ENCODE measurements around the gene NATD1.
"Not testable (repeated sequence)": the region's sequence is repeated elsewhere in the genome, so short reads cannot be mapped to it uniquely, and the experiment has no call there.

NATD1 gene

DNA sequence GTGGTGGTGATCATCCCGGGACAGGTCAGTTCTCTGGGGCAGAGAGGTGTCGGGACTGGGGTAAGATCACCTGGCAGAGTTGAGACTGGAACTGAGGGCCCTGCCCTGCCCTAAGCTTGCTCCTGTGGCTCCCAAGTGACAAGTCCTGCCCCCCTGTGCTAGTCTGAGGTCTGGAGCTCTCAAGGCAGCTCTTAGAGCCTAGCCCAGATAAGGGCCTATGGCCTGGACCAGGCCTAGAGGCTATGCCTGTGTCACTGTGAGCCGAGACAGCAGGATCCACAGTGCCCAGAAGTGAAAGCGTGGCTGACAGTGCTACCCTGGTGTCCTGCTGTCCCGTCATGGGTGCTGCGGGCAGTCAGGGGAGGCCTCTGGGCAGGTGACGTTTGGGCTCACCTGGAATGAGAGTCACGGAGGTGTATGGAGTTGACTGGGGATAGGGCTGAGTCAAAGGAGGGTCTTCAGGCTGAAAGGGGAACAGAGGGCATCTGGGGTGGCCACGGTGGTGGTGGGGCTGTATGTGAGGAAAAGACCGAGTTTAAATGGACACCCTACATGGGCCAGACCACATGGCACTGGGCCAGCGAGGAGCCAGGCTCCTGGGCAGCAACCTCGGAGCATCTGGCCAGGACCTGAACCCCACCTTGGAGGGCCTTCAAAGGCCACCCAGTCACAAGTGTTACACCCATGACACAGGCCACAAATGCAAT lies 5.5 kb downstream of the NATD1 start:
- no peak for DNase-seq (ENCODE audit: low read depth, low spot score)

DNA sequence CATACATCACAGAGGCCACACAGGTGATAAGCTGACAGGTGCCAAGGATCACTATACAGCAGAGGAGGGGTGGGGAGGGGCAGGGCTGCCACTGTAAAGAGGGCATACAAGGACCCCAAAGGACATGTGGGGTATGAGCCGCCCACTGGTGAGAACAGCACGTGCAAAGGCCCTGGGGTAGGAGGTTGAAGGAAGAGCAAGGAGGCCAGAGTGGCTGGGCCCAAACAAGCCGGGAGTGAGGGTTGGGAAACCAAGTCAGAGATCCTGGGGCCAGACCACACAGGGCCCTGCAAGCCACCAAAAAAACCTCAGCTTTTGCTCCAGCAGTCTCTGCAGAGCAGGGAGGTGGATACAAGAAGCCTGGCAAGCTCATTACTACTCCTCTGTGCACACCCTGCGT lies 6.5 kb downstream of the NATD1 start:
- DNase-seq (ENCODE audit: low read depth, low spot score), result no peak

DNA sequence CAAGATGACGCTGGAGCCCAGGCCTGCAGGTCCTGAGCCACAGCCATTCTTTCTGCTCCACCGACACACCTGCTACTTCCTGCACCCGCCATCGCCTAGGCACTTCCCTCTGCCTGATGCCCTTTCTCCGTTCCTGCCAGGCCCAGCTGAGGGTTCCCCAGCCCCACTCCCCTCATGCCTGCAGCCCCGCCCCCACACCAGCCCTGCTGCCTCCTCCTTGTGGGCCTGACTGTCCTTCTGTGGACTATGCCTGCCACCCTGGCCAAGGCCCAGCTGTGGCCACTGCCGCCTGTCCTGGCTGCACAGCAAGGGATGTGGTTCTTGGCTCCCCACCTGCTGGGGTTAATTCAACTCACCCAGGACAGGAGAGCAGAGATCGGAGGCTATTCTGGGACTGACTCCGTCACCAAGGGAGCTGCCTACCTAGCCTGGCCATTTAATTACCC lies 7.5 kb downstream of the NATD1 start:
- no peak for DNase-seq (ENCODE audit: low read depth, low spot score)

DNA sequence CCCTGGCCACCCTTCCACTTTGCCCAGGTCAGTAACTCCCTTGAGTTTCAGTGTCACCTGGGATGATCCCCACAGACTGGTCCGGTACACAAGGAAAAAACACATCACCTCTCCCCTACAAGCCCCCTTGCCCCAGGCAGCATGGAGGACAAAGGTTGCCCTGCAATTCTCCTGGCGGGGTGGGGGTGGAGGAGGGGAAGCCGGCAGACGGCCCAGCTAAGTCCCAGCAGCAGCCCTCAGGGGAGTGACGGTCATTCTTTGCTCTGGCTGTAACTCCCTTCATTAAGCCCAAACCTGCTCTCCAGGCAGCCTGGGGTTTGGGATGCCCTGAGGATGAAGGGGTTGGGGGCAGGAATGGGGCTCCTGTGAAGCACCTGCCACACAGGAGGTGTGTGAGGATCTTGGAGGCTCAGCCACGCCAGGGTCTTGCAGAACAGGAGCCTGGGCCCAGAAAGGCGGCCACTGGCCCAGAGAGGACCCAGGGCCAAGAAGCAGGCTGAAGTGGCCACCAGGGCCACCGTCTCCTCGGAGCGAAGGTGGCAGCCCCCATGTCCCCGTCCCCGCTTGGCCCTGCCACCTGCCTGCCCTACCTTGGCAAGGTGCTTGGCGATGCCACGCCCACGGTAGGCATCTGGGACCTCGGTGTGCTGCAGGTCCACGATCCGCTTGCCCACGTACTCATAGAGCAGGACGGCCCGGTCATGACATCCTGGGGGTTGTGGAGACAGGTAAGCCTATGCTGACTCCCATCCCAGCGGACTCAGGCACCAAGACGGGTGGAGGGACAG lies 9.5 kb downstream of the NATD1 start:
- no peak for DNase-seq (ENCODE audit: low read depth, low spot score)

DNA sequence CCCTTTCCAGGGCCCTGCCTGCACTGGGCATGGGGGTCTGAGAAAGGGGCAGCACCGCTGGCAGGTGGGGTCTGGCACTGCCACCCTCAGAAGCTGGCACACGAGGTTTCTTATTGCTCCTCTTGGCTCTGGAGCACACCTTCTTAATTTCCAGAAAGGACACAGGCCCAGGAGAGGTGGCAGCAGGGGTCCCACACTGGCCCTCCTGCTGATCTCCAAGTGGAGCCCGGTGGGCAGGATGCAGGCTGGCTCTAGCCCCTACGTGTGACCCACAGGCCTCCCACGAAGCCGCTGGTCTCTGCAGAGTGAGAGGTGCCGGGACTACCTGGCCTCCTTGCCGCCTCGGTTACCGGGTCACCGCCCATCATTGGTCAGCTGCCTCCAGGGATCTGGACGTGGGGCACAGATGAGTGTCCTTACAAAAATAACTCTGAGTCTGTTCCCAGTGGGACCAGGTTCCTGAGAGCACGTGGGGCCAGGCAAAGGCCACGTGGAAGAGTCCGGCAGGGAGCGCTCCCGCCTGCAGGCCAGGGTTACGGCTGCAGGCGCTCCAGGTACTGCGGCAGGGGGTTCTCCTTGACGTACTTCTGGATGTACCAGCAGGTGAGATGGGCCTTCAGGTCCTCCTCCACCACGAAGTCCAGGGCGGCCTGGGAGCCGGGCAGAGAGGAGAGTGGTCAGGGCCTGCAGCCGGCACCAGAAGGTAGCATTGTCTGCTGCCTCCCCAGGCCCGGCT lies 10.3 kb downstream of the NATD1 start:
- DNase-seq (ENCODE audit: low read depth, low spot score), result no peak

DNA sequence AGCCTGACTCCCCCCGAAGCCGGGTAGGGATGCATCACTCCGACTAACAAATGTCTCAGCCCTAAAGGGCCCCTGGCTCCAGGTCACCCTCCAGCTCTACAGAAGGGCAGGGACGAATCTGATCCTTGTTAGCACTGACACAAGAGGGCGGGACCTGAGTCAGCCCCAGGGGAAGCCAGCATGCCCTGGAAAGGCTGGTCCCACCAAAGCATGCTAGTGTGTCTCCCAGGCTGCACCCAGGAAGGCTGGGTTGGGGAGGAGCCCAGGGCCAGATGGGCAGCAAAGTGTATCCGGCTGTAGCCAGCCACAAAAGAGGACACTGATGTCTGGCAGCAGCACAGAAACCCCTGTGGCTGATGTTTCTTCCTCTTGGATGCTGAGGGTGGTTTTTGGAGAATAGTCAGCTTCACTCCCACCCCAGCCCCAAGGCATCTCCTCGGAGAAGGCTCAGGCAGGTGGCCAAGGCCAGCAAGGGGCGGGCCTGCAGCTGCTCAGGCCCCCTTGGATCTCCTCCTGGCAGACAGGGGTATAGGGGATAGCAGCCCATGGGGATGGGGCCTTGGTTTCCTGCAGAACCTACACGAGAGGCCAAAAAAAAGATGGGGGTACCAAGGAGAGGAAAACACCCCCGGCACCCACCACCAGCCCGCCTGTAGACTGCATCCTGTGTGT lies 11.0 kb downstream of the NATD1 start:
- no peak for DNase-seq (ENCODE audit: low read depth, low spot score)

DNA sequence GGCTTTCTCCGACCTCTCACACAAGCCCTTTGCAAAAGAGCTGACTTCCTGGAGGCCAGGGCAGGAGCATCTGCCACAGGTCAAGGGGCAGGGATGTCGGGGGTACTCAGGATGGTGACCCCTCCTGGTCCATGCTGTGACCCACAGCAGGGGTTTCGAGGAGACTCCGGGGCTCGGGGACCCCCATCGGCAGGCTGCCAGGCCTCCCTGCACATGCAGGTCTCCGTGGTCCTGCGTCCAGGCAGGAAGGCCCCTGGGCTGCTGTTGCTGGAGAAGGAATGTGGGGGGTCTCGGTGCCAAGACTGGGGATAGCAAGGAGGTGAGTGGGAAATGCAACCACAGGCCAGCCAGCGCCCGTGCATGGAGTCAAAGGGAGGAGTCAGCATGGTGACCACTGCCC lies 11.6 kb downstream of the NATD1 start:
- DNase-seq (ENCODE audit: low read depth, low spot score), result no peak

DNA sequence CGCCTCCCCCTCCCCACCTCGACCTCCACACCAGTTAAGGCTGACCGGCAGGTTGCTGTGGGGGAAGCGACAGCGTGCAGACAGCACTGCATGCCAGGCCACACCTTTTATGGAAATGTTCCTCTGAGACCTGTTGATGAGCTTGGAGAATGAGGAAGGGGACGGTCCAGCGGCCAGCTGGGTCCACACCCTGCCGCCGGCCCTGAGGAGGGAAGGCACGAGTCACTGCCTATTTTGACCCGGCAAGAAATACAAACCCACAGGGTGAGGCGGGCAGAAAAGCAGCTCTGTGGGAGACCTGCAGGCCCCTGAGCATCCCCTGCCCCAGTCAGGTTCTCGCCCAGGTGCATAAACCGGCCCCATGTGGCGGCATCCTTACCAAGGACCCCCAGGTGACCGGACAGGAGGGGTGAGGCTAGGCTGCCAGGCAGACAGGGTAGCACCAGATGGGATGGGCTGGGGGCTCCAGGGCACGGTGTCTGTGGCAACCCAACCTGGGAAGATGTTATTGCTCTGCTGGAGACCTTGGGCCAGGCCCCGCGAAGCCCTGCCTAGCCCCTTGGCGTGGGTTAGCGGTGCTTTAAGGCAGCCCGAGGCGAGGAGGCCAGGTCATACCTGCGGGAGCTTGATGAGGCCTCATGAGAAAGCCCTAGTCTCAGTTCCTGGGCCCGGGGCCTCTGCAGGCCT lies 12.7 kb downstream of the NATD1 start:
- no peak for DNase-seq (ENCODE audit: low read depth, low spot score)

DNA sequence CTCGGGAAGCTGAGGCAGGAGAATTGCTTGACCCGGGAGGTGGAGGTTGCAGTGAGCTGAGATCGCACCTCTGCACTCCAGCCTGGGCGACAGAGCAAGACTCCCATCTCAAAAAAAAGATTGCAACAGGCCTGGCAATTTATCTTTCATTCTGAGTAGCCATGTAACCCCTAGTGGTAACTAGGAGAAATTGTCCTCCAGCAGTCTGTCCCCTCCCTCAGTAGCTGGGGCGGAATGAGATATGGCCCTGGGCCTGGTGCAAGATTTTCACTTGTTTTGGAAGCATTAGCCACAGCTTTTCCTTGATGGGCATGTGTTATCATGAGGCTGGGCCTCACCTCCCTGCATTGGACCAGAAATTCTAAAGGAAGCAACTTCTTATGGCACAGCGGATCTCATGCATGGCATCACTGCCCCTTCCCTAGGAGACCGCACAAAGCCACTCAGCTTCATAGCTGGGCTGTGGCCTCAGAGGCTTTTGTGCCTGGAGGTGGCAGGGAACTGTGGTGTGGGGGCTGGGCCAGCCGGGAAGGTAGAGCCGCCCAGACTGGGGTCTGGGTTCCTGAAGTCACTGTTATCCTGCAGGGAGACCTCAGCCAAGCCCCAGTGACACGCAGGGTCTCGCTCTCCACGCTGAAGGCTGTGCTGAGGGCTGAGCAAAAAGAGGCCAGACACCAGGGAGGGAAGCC lies 13.4 kb downstream of the NATD1 start:
- no peak for DNase-seq (ENCODE audit: low read depth, low spot score)

DNA sequence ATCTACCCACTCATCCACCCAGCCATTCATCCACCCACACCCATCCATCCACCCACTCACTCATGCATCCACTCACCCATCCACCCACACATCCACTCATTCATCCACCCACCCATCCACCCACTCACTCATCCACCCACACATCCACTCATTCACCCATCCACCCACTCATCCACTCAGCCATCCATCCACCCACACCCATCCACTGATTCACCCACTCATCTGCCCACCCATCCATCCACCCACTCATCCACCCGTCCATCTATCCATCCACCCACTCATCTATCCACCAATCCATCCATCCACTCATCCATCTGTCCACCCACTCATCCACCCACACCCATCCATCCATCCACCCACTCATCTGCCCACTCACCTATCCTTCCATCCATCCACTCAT lies 17.3 kb downstream of the NATD1 start:
- no peak for DNase-seq (ENCODE audit: low read depth, low spot score)

DNA sequence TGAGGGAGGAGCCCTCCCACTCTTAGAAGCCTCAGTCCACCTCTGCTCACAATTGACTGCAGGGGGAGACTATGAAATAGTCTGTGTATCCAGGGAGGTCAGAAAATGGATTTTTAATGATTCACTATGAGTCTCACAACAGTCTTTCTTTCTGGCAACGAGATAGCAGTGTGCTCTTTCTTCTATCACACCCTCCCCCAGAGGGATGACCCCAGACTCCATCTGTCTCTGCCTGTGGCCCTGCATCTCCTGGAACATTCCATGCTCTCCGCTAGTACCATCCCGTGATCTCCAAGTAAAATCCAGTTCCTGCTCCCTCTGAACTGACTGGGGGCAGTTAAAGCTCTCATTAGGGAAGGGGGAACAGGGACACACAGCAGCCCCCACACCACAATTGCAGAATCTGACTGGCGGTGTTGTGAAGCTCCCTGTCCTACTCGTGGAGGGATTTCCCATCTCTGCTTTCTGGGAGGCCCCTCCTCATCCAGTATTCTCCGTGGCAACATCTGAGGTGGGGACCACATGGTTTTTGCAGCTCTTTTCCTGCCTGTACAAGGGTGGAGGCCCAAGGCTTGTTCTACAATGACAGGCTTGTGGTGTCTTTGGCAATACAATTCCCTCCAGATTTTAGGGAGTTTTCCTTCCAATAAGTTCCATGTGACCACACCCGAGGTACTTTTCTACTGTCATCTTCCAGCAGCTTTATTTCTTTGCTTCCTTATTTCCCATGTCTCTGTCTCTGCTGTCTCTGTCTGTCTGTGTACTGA lies 19.4 kb downstream of the NATD1 start:
- DNase-seq (ENCODE audit: low read depth, low spot score), result no peak

DNA sequence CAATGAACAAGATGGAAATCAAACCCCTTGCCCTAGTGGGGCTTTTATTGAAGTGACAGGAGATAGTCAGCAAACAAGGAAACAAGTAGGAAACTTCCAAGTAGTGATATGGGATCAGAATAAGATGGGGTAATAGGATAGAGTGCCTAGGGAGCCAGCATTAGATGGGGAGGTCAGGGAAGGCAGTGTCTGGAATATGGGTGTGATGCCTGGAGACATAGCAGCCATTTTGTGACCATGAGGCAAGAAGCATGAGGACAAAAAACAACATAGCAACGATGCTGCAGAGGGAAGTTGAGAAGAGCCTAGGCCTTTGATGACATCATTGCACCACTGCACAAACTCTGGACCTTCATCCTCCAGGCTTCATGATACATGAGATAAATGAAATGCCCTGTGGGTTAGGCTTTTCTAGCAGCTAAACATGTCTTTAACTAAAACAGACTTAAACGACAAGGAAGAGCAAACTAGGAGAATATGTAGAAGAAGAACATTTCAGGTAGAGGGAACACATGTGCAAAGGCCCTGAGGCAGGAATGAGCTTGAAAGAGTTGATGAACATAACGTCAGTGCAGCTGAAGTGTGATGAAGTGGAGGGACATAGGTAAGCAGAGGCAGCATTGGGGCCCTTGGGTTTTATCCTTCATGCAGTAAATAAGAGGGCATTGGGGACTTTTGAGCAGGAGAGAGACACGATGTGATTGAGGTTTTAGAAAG lies 21.0 kb downstream of the NATD1 start:
- DNase-seq (ENCODE audit: low read depth, low spot score), result no peak

DNA sequence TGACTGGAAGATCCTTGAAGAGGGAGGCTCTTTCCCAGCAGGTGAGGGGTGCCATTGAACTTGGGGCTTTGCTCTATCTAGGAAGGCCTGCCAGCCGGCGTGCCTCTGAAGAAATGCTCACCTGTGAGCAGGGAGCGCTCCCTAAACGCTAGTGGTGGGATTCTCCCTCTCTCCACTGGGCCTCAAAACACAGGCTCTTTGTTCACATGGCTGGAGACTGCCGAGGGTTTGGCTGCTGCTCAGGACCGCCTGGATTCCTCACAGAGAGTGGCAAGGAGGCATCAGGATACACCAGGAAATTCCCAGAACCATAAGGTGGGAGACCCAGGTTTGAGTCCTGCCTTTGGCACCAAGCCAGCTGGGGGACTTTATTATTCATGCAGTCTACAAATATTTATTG lies 21.7 kb downstream of the NATD1 start:
- DNase-seq (ENCODE audit: low read depth, low spot score), result no peak

DNA sequence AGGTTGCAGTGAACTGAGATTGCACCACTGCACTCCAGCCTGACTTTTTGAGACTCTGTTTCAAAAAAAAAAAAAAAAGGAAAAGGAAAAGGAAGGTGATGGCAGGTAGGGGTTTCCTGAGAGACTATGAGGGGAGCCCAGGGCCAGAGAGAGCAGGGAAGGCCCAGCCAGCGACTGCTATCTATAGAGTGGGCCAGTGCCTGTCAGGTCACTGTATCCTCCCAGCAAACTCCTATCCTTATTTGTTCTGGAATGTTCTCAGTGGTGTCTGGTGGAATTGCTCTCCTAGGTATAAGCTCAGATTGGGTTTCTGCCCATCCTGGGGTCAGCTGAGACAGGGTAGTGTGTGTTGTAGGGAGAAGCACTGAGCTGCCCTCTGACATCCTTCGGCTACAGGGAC lies 24.4 kb downstream of the NATD1 start:
- no peak for DNase-seq (ENCODE audit: low read depth, low spot score)

DNA sequence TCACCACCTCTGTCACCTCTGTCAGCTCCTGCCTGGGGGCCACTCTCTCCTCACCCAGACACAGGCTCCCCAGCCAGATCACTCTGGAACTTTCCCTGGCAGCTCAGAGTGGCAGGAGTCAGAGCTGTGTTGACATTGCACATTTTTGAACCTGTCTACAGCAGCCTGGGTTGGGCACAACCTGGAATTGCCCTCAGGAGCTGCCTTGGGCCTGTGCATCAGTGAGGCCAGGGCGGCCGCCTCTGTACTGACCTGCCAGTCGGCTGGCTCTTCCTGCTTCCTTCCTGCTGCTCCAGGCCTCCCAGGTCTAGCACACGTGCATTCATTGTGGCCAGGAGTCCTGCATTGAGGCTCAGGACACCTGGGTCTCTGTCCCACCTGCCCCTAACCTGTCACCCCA lies 25.1 kb downstream of the NATD1 start:
- DNase-seq (ENCODE audit: low read depth, low spot score), result no peak

DNA sequence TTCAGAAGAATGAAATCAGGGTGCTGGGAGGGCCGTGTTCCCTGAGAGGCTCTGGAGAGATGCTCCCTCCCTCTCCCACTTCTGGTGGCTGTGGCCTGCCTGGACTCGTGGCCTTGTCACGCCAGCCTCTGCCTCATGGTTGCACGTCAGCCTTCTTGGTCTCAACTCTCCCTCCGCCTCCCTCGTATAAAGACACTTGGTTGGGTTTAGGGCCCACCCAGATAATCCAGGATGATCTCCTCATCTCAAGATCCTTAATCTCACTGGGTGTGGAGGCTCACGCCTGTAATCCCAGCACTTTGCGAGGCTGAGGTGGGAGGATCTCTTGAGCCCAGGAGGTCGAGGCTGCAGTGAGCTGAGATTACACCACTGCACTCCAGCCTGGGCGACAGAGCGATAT lies 25.9 kb downstream of the NATD1 start:
- DNase-seq (ENCODE audit: low read depth, low spot score), result not testable (repeated sequence)

DNA sequence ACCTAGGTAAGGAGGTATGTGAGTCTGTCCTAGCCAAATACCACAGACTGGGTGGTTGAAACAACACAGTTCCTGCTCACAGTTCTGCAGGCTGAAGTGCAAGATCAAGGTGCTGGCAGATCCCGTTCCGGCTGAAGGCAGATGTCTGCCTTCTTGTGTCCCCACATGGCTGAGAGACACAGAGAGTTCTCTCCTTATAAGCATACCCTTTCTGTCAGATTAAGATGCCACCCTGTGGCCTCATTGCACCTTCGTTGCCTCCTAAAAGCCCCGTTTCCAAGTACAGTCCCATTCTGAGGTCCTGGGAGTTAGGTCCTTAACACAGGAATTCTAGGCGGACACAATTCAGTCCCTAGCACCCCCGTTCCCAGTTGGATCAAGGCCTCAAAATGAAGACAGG lies 30.1 kb downstream of the NATD1 start:
- DNase-seq (ENCODE audit: low read depth, low spot score), result no peak

DNA sequence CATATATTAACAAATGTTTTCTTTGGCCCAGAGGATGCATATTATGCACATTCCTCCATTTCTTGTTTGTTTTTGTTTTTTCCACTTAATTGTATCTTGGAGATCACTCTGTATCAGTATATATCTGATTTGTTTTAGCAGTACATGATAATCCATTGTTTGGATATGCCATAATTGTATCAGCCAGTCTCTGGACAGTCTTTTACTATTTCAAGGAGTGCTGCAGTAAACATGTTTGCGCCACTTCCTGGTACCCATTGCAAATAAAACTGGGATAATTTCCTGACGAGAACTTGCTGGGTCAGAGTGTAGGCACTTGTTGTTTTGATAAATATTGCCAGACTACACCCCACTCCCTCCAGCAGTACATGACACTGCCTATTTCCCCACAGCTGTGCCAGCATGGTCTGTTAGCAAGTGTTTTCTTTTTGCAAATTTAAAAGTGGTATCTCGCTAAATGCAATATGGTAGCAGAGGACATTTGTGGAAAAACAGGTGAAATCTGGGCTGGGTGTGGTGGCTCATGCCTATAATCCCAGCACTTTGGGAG lies 34.3 kb downstream of the NATD1 start:
- DNase-seq (ENCODE audit: low read depth, low spot score), result no peak

DNA sequence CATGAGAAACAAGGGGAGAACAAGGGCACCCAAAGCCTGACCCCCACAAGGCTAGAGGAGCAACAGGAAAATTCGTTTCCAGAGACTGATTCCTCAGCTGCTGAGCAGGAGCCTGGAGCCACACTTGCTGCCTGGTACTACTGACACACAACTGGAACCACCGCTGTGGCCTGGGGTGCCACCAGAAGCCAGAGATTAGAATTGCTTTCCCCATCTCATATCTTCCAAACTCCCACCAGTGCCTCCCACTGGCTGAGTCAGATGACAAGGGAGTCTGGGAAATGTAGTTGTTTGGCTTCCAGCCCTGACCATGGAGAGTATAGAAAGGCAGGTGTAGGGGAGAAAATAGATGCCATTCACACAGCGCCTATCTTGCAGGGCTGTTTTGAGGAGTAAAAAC lies 35.1 kb downstream of the NATD1 start:
- no peak for DNase-seq (ENCODE audit: low read depth, low spot score)
